Measurements from ENCODE around the gene CXCL5.

Gene CXCL5

GRCh38 chr4:73998040-73999011 lies at the start of gene CXCL5:
CXCL5 (minus strand) TSS chr4:73998677; CDS start chr4:73998581, 96 bp downstream.
- H3K4me3 ChIP-seq (ENCODE audit: low read depth, low read length), result peak within 1 kb of the TSS; percentile 46
- peak; percentile 58 for DNase-seq (ENCODE audit: low read depth)

- DNase-seq (ENCODE audit: low read depth), result no peak
- no peak overlapping the region for H3K4me3 ChIP-seq (ENCODE audit: low read depth, low read length)
Measured at GRCh38 chr4:74047152-74047551, 48.7 kb upstream of the CXCL5 start.

- no peak overlapping the region for H3K4me3 ChIP-seq (ENCODE audit: low read depth, low read length)
- no peak for DNase-seq (ENCODE audit: low read depth)
Measured at GRCh38 chr4:74045772-74046171, 47.3 kb upstream of the CXCL5 start.

GRCh38 chr4:74045247-74045646 lies 46.8 kb upstream of the CXCL5 start:
- DNase-seq (ENCODE audit: low read depth), result no peak

GRCh38 chr4:74044677-74045076 lies 46.2 kb upstream of the CXCL5 start:
- no peak overlapping the region for H3K4me3 ChIP-seq (ENCODE audit: low read depth, low read length)
- DNase-seq (ENCODE audit: low read depth), result no peak

More at GRCh38 chr4:74045247-74045646, 46.8 kb upstream of the CXCL5 start:
- H3K4me3 ChIP-seq (ENCODE audit: low read depth, low read length), result no peak overlapping the region

GRCh38 chr4:74042681-74043080 lies 44.2 kb upstream of the CXCL5 start:
- no peak for DNase-seq (ENCODE audit: low read depth)
- H3K4me3 ChIP-seq (ENCODE audit: low read depth, low read length), result no peak overlapping the region

GRCh38 chr4:74041418-74041817 lies 42.9 kb upstream of the CXCL5 start:
- H3K4me3 ChIP-seq (ENCODE audit: low read depth, low read length), result no peak overlapping the region
- no peak for DNase-seq (ENCODE audit: low read depth)

GRCh38 chr4:74039315-74039763 lies 40.9 kb upstream of the CXCL5 start:
- no peak for DNase-seq (ENCODE audit: low read depth)
- peak overlapping the region; percentile 79 for H3K4me3 ChIP-seq (ENCODE audit: low read depth, low read length)

GRCh38 chr4:74038425-74039314 lies 40.2 kb upstream of the CXCL5 start, which contains the start of gene CXCL3:
CXCL3 (minus strand) TSS chr4:74038689; CDS start chr4:74038611, 78 bp downstream.
- peak within 1 kb of the TSS; percentile 79 for H3K4me3 ChIP-seq (ENCODE audit: low read depth, low read length)
- no peak for DNase-seq (ENCODE audit: low read depth)

GRCh38 chr4:74038086-74038424 lies 39.6 kb upstream of the CXCL5 start:
- DNase-seq (ENCODE audit: low read depth), result no peak
- peak overlapping the region; percentile 79 for H3K4me3 ChIP-seq (ENCODE audit: low read depth, low read length)

- peak overlapping the region; percentile 79 for H3K4me3 ChIP-seq (ENCODE audit: low read depth, low read length)
- no peak for DNase-seq (ENCODE audit: low read depth)
Measured at GRCh38 chr4:74037076-74037955, 38.8 kb upstream of the CXCL5 start.

- no peak overlapping the region for H3K4me3 ChIP-seq (ENCODE audit: low read depth, low read length)
- no peak for DNase-seq (ENCODE audit: low read depth)
Measured at GRCh38 chr4:74033739-74034138, 35.3 kb upstream of the CXCL5 start.

- H3K4me3 ChIP-seq (ENCODE audit: low read depth, low read length), result no peak overlapping the region
Measured at GRCh38 chr4:74032064-74032463, 33.6 kb upstream of the CXCL5 start.

GRCh38 chr4:74031576-74031975 lies 33.1 kb upstream of the CXCL5 start:
- no peak overlapping the region for H3K4me3 ChIP-seq (ENCODE audit: low read depth, low read length)
- no peak for DNase-seq (ENCODE audit: low read depth)

More at GRCh38 chr4:74032064-74032463, 33.6 kb upstream of the CXCL5 start:
- no peak for DNase-seq (ENCODE audit: low read depth)

GRCh38 chr4:74030285-74030684 lies 31.8 kb upstream of the CXCL5 start:
- DNase-seq (ENCODE audit: low read depth), result no peak
- no peak overlapping the region for H3K4me3 ChIP-seq (ENCODE audit: low read depth, low read length)

GRCh38 chr4:74028504-74028903 lies 30.0 kb upstream of the CXCL5 start:
- H3K4me3 ChIP-seq (ENCODE audit: low read depth, low read length), result no peak overlapping the region
- no peak for DNase-seq (ENCODE audit: low read depth)

- DNase-seq (ENCODE audit: low read depth), result no peak
- H3K4me3 ChIP-seq (ENCODE audit: low read depth, low read length), result no peak overlapping the region
Measured at GRCh38 chr4:74023709-74024108, 25.2 kb upstream of the CXCL5 start.

- no peak overlapping the region for H3K4me3 ChIP-seq (ENCODE audit: low read depth, low read length)
- no peak for DNase-seq (ENCODE audit: low read depth)
Measured at GRCh38 chr4:74021601-74022000, 23.1 kb upstream of the CXCL5 start.

GRCh38 chr4:74018771-74019170 lies 20.3 kb upstream of the CXCL5 start:
- H3K4me3 ChIP-seq (ENCODE audit: low read depth, low read length), result no peak overlapping the region
- DNase-seq (ENCODE audit: low read depth), result no peak
